Activated CD4-positive, alpha-beta T cell treated with anti-CD3 and anti-CD28 coated beads, Interleukin-2, Interleukin-6, amounts not matched to agents 100 ng/mL and 50 ng/mL, durations not matched to agents 16 hours and 8 hours (primary cell): Measurements from ENCODE around the gene AFF2.

Source experiments
- DNase-seq: peaks from one replicate; pipeline ENCODE4 v3.0.0-alpha.2; 2020

The AFF2 gene

GRCh38 chrX:148768296-148768695, 267.9 kb downstream of the AFF2 start:
- no peak for DNase-seq

- DNase-seq: no peak
Measured at GRCh38 chrX:148771440-148771839, 271.0 kb downstream of the AFF2 start.

DNA sequence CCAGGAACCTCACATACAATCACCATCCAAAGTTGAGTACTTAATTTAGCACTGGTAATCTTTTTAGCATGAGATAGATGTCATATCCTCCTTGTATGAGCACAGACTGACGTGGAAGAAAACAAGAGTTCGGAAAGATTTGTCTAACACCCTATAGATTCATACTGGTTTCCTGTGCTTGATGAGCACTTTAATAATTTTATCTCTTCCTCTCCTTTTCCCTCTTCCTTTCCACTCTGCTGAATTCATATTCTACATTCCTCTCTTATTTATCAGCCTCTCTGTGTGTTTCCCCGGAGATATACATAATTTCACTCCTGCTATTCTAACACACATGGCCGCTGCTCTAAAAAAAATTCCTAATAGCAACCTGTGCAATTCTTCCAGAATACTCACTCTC, 273.9 kb downstream of the AFF2 start:
- DNase-seq: no peak

GRCh38 chrX:148784137-148784536, 283.7 kb downstream of the AFF2 start:
- DNase-seq: no peak

GRCh38 chrX:148784856-148785255, 284.4 kb downstream of the AFF2 start:
- DNase-seq: no peak

DNA sequence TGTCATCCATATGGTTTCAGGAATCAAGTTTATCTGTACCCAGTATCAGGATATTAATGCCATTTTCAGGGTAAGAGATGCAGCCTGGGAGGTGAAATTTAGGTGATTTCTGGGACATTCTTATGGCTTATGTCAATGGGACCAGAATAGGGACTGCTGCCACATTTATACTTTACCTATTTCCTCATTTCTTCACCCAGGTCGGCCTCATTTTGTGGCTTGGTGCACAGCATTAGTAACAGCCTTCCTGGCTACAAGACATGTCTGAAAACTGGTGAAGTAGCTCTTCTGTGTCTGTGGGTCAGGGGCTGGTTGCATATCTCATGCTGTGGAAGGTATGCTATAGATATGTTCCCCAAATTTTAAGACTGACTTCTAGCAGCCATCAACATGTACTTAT, 284.8 kb downstream of the AFF2 start:
- DNase-seq: no peak

- DNase-seq: no peak
Measured at GRCh38 chrX:148788449-148788848, 288.0 kb downstream of the AFF2 start.

GRCh38 chrX:148794350-148794749, 293.9 kb downstream of the AFF2 start:
- no peak for DNase-seq

- DNase-seq: no peak
Measured at GRCh38 chrX:148804579-148805355, 304.4 kb downstream of the AFF2 start.

GRCh38 chrX:148806145-148806870, 305.9 kb downstream of the AFF2 start:
- DNase-seq: no peak

DNA sequence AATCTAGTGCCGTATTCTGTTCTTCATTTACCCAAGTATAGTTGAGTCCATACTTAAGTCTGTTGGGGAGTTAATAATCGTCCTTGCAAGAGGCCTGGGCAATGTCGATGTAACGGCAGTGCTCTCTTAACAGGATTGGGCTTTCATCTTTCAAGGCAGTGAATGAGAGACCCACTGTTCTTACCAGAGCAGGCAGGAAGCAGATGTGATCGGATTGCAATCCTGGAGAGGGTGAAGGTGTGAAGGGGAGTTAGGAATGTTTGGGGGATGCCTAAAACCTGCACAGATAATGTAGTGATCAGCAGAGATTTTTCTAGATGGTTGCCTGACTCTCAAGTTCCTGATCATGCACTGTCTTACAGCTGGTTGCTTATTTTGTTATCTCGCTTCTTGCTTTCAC, 308.4 kb downstream of the AFF2 start:
- no peak for DNase-seq

DNA sequence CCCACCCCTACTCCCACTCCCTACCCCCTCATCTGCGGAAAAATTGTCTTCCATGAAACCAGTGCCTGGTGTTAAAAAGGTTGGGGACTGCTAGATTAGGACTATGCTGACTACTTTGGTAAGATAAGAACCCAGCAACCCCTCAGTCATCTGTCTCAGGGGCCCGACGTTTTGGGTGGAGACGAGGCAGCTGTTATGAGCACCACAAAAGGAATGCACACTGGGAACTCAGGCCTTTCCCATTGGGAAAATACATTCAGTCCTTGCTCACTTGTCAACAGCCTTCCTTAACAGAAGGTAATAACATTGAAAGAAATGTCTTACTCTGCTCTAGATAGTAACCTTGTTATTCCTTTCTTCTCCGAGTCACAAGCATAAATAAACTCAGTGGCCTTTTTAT, 310.8 kb downstream of the AFF2 start:
- no peak for DNase-seq

DNA sequence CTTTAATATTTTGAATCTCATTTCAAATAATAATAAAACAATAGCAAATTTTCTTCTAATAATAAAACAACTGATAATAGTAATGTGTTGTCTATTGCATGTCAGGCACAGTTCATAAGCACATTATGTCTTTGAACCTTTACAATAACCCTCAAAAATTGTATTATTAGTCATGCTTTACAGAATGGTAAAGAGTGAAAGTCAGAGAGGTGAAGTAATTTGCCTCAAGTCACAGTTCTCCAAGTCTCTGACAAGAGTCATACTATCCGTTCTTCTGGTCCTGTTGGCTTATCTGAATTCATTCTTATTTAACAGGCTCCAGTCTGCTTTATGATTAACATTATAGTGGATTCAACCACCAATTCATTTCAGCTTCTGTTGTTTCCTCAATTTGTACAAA, 313.0 kb downstream of the AFF2 start:
- no peak for DNase-seq

GRCh38 chrX:148813967-148814366, 313.6 kb downstream of the AFF2 start:
- DNase-seq: no peak

DNA sequence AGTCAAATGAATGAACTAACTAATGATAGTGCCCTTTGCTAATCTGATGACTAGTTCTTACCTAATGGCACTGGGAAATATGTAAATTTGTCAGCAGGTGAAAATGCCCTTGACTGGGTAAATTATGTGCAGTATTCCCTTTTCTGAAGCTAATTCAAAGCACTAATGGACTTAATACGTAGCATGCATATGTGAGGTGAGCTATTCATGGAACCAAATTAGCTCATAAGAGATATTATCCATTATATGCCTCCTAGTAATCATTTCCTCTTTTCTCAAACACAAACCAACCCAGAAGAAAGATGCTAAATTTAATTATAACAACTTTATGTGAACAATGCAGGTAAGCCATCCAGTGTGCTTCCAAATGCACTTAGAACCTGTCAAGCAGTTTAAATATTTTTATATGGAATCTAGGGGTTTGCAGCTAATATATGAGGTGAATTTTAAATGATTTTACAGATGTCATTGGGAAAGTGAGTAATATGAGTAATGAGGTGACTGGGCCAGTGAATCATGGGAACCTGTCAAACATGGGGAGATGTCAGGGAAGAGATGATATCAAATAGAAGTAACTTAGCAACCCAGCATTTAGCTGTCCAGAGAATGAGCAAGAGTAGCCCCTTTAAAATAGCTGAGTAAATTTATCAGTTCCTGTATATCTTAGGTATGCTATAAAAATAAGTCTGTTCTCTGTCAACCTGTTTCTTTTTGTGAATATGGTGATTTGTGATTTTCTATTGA, 315.0 kb downstream of the AFF2 start:
- no peak for DNase-seq

GRCh38 chrX:148823986-148824385, 323.6 kb downstream of the AFF2 start:
- DNase-seq: no peak

DNA sequence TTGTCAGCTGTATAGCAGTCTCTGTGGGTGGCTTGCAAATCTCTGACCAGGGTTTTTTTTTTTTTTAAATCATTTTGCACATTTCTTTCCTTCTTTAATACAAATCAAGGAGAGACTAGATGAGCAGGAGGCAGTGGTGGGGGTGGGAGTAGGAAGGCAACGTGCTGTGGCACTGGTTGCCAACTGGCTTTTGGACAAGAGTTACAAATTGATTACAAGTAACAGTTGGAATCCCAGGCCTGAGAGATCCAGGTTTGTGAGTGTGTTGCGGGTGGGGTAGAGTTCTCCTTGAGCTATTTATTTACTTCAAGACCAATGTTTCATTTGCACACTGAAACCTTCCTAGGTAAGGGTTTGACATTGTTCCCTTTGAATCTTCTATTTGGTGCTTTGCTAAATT, 325.3 kb downstream of the AFF2 start:
- DNase-seq: no peak

DNA sequence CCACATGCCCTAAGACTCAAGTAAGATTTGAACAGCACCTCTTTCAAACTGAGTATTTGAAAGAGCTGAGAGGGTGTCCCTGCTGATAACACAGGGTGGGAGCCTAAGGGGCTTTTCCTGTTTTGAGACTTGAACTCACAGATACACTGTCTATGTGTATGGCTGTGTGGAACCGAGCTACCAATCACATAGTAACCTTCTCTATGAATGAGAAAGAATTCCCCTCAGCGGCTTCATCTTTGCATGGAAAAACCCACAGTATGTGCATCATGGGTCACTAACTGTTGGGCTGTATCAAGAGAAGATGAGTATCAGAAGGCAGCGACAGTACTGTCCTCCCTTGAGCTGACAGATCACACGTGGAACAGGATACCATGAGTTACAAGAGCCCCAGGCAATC, 336.3 kb downstream of the AFF2 start:
- DNase-seq: no peak

- no peak for DNase-seq
Measured at GRCh38 chrX:148850631-148851030, 350.2 kb downstream of the AFF2 start.

GRCh38 chrX:148854306-148854705, 353.9 kb downstream of the AFF2 start:
- no peak for DNase-seq

DNA sequence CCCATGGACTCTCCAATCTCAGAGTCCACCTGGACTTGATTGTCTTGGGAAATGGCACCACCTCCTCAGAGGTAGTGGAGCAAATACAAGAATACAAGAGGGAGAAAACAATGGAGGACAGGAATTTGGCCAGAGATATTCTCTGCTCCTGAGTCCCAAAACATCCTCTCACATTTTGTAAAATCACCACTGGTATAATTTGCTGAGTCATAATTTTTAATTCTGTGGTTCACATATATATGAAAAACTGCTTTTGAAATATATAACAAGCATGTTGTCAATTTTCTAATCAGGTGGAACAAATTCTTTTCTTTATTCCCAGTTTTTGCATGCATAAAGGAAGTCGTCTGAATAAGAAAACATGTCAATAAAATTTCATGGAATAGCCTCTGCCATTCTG, 356.1 kb downstream of the AFF2 start:
- no peak for DNase-seq

DNA sequence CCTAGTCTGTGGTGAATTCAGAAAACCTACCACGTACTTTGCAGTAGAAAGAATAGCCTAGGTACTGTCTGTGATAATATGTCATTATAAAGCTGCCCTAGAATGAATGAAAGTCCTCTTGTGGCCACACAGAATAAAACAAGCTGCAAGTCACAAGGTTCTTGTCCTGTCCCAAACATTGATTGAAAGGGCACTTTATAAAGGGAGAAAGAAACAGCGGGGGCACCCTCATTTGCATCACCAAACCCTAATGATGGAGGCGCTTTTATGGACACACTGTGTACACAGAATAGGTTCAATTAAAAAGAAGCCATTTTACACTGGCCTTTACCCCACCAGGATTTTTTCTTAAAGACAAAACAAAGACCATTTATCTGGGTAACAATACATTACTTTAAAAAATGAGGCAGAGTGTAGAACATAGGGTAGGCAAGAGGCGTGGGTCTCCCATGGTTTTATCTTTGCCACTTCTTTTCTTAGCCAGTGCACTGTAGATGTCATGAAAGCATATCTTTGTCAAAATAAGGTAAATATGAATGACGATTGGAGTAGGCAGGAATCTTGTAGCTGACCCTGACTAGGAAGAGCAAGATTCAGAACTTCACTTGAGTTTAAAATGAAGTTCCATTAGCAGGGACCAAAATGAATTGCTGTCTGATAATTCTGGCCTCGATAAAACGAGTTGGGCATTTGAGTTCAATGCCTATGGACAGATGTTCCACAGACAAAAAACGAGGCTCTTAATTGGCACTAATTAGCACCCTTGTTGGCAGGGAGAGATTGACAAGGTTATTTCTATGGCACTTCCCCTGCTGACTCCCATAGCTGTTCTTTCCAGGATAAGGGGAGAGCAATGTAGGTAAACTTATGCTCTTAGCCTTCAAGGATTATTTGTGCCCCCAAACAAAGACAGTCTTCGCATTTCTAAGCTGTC, 365.1 kb downstream of the AFF2 start:
- no peak for DNase-seq

GRCh38 chrX:148867596-148867995, 367.2 kb downstream of the AFF2 start:
- no peak for DNase-seq
